ENCODE results near the gene KCTD7.
"Not testable (repeated sequence)": the region's sequence is repeated elsewhere in the genome, so short reads cannot be mapped to it uniquely, and the experiment has no call there.

KCTD7 gene

DNA sequence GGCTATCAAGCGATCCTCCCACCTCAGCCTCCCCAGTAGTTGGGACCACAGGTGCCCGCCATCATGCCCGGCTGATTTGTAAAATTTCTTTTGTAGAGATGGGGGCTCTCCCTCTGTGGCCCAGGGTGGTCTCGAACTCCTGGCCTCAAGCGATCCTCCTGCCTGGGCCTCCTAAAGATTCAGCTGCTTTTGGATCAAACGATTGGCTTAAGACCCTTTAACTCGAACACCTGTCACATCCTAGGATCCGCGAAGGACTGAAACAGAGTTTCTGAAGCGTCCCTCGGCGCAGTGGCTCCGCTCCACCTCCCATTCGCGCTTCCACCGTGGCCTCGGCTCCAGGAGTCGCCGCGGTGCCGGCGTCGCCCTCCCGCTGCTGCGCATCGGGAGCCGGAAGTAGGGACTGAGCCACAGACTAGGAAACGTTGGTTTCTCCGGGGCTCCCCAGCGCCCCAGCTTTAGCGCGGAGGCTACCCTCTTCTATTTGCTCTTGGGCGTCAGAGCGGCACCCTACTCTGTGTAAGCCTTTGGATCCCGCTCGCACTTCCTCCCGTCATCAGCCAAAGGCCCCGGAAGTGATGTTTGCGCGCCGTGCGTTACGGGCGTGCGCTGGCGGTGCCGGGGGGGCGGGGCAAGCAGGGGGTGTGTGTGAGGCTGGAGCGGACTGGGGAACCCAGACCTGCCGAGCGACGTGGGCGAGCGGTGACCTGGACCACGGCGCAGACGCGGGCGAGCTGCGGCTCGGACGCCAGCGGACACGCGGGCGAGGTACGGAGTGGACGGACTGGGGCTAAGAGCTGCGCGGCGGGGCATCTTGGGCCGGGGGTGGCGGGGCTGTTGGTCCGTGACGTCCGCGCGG is 53.0 kb downstream of the KCTD7 start:
- DNase-seq (ENCODE audit: low read depth in 2 of 2) = peak; percentile 92 to 93

DNA sequence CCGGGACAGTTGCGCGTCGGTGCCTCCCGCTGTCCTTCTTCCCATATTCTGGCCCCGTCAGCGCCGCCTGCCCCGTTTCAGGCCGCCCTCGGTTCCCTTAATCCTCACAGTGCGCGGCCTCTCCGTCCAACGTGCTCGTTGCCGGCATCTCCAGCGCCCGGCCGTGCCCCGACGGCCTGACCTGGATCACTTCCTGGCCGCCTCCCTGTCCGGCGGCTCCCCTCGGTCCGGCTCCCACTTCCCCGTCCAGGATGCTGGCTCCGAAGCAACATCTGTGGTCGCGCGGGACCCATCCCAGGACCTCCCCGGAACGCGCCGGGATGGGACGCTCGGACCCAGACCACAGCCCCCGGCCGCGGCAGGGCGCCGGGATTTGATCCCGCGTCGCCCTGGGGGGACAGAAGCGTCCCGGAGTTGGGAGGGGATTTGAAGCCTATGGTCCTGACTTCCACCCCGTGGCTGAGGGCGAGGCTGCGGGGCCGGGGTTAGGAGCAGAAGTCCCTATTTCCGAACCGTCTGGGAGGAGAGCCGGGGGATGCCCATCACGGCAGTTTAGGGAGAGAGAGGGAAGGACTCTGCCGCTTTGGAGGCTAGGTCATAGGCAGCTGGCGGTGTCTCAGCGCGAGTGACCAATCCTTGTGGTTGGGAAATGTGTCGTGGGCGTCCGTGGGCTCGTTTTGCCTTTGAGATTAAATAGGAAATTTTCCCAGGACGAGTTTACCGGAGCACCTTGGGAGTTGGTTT is 53.8 kb downstream of the KCTD7 start:
- no peak for DNase-seq (ENCODE audit: low read depth in 2 of 2)

DNA sequence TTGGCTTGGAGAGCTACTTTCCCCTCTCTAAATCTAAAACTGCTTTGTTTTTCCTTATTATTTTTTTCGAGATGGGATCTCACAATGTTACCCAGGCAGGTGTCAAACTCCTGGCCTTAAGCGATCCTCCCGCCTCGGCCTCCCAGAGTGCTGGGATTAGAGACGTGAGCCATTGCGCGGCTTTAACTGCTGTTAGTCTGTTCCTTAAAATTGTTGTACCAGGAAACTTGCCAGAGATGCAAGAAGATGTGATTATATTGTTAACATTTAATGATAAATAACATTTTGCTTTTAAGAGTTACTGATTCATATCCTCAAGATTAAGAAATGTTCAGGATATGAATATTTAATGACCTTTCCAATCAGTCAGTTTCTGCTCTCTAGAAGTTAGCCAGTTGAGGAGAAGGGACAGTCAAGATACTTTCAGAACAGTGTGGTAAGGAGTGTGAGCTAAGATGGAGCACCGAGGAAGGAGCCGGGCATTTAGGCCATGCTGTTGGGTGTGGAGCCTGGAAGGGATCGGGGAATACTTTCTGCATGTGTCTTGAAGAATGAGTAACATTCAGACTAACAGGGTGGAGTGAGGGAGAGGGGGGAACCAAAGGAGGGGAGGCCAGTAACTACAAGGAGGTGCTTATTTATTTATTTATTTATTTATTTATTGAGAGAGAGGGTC is 54.6 kb downstream of the KCTD7 start:
- not testable (repeated sequence) for DNase-seq (ENCODE audit: low read depth in 2 of 2)

DNA sequence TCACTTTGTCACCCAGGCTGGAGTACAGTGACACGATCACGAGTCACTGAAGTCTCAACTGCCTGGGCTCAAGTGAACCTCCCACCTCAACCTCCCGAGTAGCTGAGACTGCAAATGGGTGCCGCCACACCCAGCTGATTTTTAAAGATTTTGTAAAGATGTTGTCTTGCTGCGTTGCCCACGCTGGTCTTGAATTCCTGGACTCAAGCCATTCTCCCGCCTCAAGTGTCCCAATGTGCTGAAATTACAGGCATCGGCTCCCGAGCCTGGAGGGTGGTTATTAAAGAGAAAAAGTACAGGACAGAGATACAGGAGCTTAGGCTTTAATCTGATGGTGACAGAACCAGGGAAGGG is 55.1 kb downstream of the KCTD7 start:
- no peak for DNase-seq (ENCODE audit: low read depth in 2 of 2)

DNA sequence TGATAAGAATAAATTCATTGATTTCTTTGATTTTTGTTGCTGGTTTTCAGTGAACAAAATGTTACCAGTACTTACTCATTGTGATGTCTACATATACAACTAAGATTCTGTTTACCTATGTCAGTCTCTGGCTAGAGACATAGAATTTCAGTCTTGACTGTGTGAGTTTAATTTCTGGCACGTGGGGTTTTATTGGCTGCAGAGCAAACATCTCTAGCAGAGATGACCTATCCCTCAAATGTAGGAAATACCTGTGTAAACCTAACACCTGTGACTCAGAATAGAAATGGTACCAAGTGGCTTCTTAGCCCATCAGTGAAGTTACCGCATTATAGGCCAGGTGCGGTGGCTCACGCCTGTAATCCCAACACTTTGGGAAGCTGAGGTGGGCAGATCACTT is 57.0 kb downstream of the KCTD7 start:
- DNase-seq (ENCODE audit: low read depth in 2 of 2) = not testable (repeated sequence)

DNA sequence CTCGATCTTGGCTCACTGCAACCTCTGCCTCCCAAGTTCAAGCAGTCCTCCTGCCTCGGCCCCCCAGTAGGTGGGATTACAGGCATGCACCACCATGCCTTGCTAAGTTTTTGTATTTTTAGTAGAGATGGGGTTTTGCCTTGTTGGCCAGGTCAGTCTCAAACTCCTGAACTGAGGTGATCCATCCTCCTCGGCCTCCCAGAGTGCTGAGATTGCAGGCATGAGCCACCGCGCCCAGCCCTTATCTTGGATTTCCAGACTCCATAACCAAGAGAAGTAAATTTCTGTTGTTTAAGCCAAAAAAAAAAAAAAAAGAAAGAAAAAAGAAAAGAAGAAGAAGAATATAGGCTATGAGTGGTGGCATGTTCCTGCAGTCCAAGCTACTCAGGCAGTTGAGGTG is 58.5 kb downstream of the KCTD7 start:
- no peak for DNase-seq (ENCODE audit: low read depth in 2 of 2)

DNA sequence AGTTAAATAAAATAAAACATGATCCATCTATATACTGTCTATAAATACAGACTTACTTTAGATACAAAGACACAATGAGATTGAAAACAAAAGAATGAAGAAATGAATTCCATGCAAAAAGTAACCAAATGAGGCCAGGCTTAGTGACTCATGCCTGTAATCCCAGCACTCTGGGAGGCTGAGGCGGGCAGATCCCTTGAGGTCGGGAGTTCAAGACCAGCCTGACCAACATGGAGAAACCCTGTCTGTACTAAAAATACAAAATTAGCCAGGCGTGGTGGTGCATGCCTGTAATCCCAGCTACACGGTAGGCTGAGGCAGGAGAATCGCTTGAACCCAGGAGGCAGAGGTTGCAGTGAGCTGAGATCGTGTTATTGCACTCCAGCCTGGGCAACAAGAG is 59.0 kb downstream of the KCTD7 start:
- not testable (repeated sequence) for DNase-seq (ENCODE audit: low read depth in 2 of 2)

DNA sequence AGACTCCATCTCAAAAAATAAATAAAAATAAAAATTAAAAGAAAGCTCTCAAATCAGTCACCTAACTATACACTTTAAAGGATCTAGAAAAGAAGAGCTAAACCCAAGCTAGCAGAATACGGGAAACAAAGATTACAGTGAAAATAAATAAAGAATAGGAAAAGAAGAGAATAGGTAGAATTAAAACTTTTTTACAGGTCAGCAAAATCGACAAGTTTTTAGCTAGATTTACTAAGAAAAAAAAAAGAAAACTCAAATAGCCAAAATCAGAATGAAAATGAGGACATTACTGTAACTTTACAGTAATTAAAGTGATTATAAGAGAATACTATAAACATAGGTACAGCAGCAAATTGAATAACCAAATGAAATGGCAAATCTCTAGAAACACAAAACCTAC is 60.4 kb downstream of the KCTD7 start:
- DNase-seq (ENCODE audit: low read depth in 2 of 2) = no peak

DNA sequence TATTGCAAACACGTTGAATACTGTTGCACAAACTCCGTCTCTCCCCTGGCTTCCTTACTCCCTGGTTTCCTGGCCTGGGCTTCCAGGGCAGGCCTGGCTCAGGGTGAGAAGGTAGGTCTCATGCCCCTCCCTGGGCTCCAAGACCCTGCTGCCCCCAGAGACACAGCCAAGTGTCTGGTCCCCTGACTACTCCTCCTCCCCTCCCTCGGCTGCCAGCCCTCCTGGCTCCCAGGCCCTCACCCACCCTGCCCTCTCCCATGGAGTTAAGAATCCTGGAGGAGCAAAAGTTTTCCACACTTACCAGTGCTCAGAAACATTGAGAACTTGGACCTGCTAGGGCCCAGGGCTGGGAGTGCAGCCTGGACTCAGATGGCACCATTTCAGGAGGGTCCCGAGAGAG is 64.7 kb downstream of the KCTD7 start:
- DNase-seq (ENCODE audit: low read depth in 2 of 2) = no peak

All from stimulated activated CD8-positive, alpha-beta memory T cell treated with anti-CD3 and anti-CD28 coated beads, Interleukin-7, amount 100 ng/mL, for 4 hours (primary cell).